Trophoblast cell (in vitro differentiated cells and primary cell): ENCODE measurements around the gene UBE2D2.

Source experiments
- DNase-seq, 2 donors: peaks; one replicate each; pipeline ENCODE4 v3.0.0-alpha.2; 2016
- H2AFZ ChIP-seq: 2 replicates; pipeline ENCODE4 v1.6.1; 2013; ENCODE audit warnings: low read length, moderate library complexity, mild to moderate bottlenecking; ENCODE audit not compliant: insufficient read depth, poor library complexity
- H2AK5ac ChIP-seq: 2 replicates; pipeline ENCODE4 v1.6.1; 2013; ENCODE audit warnings: mild to moderate bottlenecking, low read length
- H2BK120ac ChIP-seq: 2 replicates; pipeline ENCODE4 v1.6.1; 2013; ENCODE audit warnings: low read length, mild to moderate bottlenecking, moderate library complexity; ENCODE audit not compliant: insufficient read depth, poor library complexity
- H2BK12ac ChIP-seq: 2 replicates; pipeline ENCODE4 v1.6.1; 2013; ENCODE audit warnings: mild to moderate bottlenecking, low read length, moderate library complexity
- H2BK5ac ChIP-seq: 2 replicates; pipeline ENCODE4 v1.6.1; 2013; ENCODE audit warnings: low read length, low read depth, moderate library complexity, mild to moderate bottlenecking; ENCODE audit not compliant: poor library complexity
- H3K14ac ChIP-seq: 2 replicates; pipeline ENCODE4 v1.6.1; 2013; ENCODE audit warnings: mild to moderate bottlenecking, low read length
- H3K18ac ChIP-seq: 2 replicates; pipeline ENCODE4 v1.6.1; 2013; ENCODE audit warnings: mild to moderate bottlenecking, low read length
- H3K23ac ChIP-seq: 2 replicates; pipeline ENCODE4 v1.6.1; 2013; ENCODE audit warnings: low read length
- H3K27ac ChIP-seq: 2 replicates; pipeline ENCODE4 v1.5.1; 2013; ENCODE audit warnings: low read depth, mild to moderate bottlenecking, inconsistent platforms, low read length, moderate library complexity
- H3K27me3 ChIP-seq: 2 replicates; pipeline ENCODE4 v1.6.1; 2013; ENCODE audit warnings: inconsistent platforms, mild to moderate bottlenecking, low read length, moderate library complexity; ENCODE audit not compliant: insufficient read depth
- H3K36me3 ChIP-seq, 2 experiments: 1 replicate in 1 of 2; 2 replicates in 1 of 2; pipeline ENCODE4 v1.6.1; 2013; ENCODE audit warnings: low read length in 2 of 2, mild to moderate bottlenecking in 2 of 2, moderate library complexity in 1 of 2; ENCODE audit not compliant: insufficient read depth in 2 of 2, control insufficient read depth in 1 of 2
- H3K4ac ChIP-seq: 2 replicates; pipeline ENCODE4 v1.6.1; 2013; ENCODE audit warnings: low read depth, mild to moderate bottlenecking, low read length, moderate library complexity
- H3K4me1 ChIP-seq, 2 experiments: 1 replicate in 1 of 2; 2 replicates in 1 of 2; pipeline ENCODE4 v1.6.1; 2013; ENCODE audit warnings: low read length in 2 of 2, mild to moderate bottlenecking in 2 of 2, moderate library complexity in 1 of 2; ENCODE audit not compliant: insufficient read depth in 2 of 2, control insufficient read depth in 1 of 2
- H3K4me2 ChIP-seq: 2 replicates; pipeline ENCODE4 v1.6.1; 2013; ENCODE audit warnings: inconsistent platforms, mild to moderate bottlenecking, low read length, moderate library complexity
- H3K4me3 ChIP-seq: 2 replicates; pipeline ENCODE4 v1.5.1; 2013; ENCODE audit warnings: mild to moderate bottlenecking, low read depth, low read length, inconsistent platforms
- H3K79me1 ChIP-seq: one replicate; pipeline ENCODE4 v1.6.1; 2013; ENCODE audit warnings: low read length
- H3K79me2 ChIP-seq: 2 replicates; pipeline ENCODE4 v1.6.1; 2013; ENCODE audit warnings: low read length, mild to moderate bottlenecking; ENCODE audit not compliant: control insufficient read depth, insufficient read depth, poor library complexity
- H3K9ac ChIP-seq: 2 replicates; pipeline ENCODE4 v1.6.1; 2013; ENCODE audit warnings: mild to moderate bottlenecking, low read length
- H3K9me3 ChIP-seq: 2 replicates; pipeline ENCODE4 v1.6.1; 2013; ENCODE audit warnings: low read depth, mild to moderate bottlenecking, control low read depth, inconsistent platforms, low read length; ENCODE audit not compliant: insufficient read depth
- H4K12ac ChIP-seq: 2 replicates; pipeline ENCODE4 v1.6.1; 2013; ENCODE audit warnings: low read depth, mild to moderate bottlenecking, low read length, moderate library complexity
- H4K8ac ChIP-seq: 2 replicates; pipeline ENCODE4 v1.6.1; 2013; ENCODE audit warnings: low read depth, mild to moderate bottlenecking, low read length, moderate library complexity
- H4K91ac ChIP-seq: one replicate; pipeline ENCODE4 v1.6.1; 2013; ENCODE audit warnings: low read depth, mild to moderate bottlenecking, low read length, moderate library complexity
- WGBS: extraction: QIAGEN DNeasy Blood & Tissue Kit; methylation state at CpG from one replicate; pipeline ENCODE4 v1.1.7; 2013; ENCODE audit warnings: missing lambda C conversion rate; ENCODE audit not compliant: insufficient read length, insufficient coverage; ENCODE audit errors: extremely low coverage; 5-methylcytosine and 5-hydroxymethylcytosine counted together

UBE2D2 gene

DNA sequence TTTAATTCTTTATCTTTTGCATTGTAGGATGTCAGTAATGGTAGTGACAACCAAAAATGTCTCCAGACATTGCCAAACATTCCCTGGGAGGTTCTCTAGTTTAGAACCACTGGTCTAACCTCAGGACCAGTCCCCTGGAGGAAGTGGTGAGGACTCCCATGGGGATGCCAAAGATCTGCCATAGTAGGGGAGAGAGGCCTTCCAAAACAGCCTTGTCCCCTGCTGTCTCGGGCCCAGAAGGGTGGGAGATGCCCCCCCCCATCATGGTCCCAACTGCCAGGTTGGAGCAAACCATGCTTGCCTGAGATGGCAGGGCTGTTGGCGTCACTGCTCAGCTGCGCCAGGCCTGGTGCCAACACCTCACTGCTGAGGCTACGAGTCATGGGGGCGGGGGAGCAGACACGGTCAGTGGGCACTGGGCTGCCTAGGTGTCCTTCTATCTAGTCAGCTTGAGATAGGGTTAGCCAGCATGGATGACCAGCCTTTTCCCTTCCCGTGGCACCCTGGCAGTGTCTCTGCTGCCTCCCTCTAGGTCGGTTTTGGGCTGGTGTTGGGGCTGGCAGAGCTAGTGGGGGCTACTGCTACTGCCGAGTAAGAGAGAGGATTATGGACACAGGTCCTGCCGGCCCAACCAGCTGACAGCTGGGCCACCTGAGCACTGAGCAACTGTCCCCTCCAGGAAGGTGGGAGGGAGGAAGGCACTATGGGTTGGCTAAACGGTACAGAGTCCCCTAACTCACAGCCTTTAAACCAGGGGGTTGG is 78.7 kb downstream of the UBE2D2 start:
- Histone ChIP-seq H4K12ac (no peak overlapping the region), H3K27ac (no peak overlapping the region), H2AFZ (no peak overlapping the region), H2BK120ac (no peak overlapping the region), H3K4me3 (no peak overlapping the region), H3K14ac (no peak overlapping the region), H3K36me3 (peaks cover 0 to 4% of the 10 kb centered on the region in 2 experiments), H3K4me1 (peaks cover 58 to 74% of the 10 kb centered on the region in 2 experiments), H3K79me2 (peaks cover 11% of the 10 kb centered on the region), H3K9ac (no peak overlapping the region), H2AK5ac (peak overlapping the region; percentile 38), H2BK5ac (no peak overlapping the region), H3K9me3 (no peaks in the 10 kb centered on the region), H3K79me1 (peaks cover 45% of the 10 kb centered on the region), H3K27me3 (no peaks in the 10 kb centered on the region), H3K4me2 (no peak overlapping the region), H2BK12ac (peak overlapping the region; percentile 51), H4K8ac (no peak overlapping the region), H3K23ac (no peak overlapping the region), H3K4ac (no peak overlapping the region), H3K18ac (peak overlapping the region; percentile 66), H4K91ac (peak overlapping the region; percentile 64)
- no CpG with 5 or more reads among the region's 11 CpGs for WGBS
- DNase-seq: no peak

DNA sequence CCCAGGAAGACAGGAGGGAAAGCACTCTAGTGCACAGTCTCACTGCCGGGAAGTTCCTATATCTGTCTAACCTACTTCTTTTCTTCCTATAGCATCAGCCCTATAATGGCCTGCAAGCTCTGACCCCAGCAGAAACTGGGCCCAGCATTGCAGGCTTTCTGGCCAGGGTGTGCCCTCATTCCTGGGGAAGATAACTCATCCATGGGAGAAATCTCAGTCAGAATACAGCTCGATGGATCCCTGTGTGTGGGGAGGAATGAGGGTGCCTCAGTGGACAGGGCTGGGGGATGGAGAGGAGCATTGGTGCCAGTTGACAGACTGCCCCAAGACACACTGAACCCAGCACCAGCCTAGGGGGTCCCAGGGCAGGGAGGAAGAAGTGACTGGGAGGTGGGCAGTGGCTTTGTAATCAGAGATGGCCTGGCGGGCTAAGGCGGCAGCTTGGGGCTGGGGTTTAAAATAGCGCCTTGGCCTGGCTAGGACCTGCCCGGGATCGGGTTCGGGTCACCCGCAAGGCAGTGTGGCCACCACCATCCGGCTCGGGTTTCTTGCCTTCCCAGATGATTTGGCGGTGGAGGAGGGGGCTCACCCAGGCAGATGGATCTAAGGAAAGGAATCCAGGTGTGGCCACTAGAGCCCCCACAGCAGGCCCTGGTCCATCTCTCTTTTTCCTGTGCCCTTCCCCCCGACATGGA is 79.4 kb downstream of the UBE2D2 start:
- Histone ChIP-seq H3K36me3 (no peaks in the 10 kb centered on the region), H4K91ac (peak overlapping the region; percentile 65), H3K14ac (peak overlapping the region; percentile 33), H3K4ac (no peak overlapping the region), H2BK5ac (no peak overlapping the region), H3K27me3 (no peaks in the 10 kb centered on the region), H3K4me1 (peaks cover 57 to 75% of the 10 kb centered on the region in 2 experiments), H2AK5ac (peak overlapping the region; percentile 32), H3K9me3 (no peaks in the 10 kb centered on the region), H3K79me1 (peaks cover 43% of the 10 kb centered on the region), H3K4me2 (no peak overlapping the region), H3K4me3 (no peak overlapping the region), H2BK120ac (peak overlapping the region; percentile 11), H4K8ac (peak overlapping the region; percentile 12), H4K12ac (no peak overlapping the region), H3K27ac (no peak overlapping the region), H2AFZ (no peak overlapping the region), H3K79me2 (peaks cover 11% of the 10 kb centered on the region), H2BK12ac (peak overlapping the region; percentile 84), H3K9ac (no peak overlapping the region), H3K23ac (no peak overlapping the region), H3K18ac (peak overlapping the region; percentile 43)
- no peak for DNase-seq
- no CpG with 5 or more reads among the region's 13 CpGs for WGBS

DNA sequence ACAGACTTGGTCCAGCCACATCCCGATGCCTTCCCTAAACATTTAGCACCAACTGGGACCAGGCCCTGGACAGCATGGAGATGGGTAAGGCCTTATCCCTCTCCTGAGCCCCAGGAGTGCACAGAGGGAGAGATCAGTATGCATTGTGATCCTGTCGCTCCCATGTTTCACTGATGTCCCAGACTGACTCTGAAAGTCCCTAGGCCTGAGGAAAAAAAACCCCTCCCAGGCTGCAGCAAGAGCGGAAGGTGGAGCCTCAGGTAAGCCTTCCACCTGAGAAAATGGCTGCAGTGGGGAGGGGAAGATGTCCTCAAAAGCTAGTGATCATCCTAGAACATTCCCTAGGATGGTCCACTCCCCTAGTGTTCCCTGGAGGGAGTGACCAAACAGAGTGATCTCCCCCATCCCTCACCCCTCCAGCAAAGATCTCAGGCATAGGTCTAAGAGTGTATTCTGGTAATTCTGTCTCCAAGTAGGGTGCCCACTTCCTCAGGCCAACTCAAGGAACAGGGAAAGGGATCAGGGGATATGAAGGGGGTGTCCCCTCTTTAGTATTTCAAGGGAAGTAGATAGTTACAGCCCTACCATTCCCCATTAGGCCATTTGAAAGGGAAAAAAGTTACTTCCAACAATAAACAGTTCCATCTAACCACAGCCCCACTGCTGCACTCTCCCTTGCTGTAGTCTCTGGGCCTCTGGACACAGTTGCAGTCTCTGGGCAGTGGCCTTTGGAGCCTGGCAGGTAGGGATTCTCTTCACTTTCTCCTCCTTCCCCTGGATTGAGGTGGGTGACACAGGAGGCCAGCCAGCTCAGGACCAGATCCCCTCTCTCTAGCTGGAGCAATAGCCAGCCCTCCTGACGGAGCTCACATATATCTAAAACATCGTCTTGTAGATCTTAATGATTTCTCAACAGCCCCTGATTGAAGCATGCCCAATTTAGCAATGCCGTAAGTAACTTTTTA is 80.3 kb downstream of the UBE2D2 start:
- H3K79me2 ChIP-seq: peaks cover 11% of the 10 kb centered on the region
- H3K18ac ChIP-seq: peak overlapping the region; percentile 43
- no peak overlapping the region for H2AFZ ChIP-seq
- peak overlapping the region; percentile 33 for H3K14ac ChIP-seq
- H4K8ac ChIP-seq: peak overlapping the region; percentile 12
- no peak overlapping the region for H3K27ac ChIP-seq
- no peak overlapping the region for H4K12ac ChIP-seq
- peak overlapping the region; percentile 67 for H4K91ac ChIP-seq
- no peak for DNase-seq
- H2BK120ac ChIP-seq: peak overlapping the region; percentile 48
- no CpG with 5 or more reads among the region's 6 CpGs for WGBS
- H3K4me2 ChIP-seq: no peak overlapping the region
- H3K27me3 ChIP-seq: no peaks in the 10 kb centered on the region
- H3K36me3 ChIP-seq: no peaks in the 10 kb centered on the region
- H3K4me1 ChIP-seq: peaks cover 51 to 70% of the 10 kb centered on the region in 2 experiments
- H3K9me3 ChIP-seq: no peaks in the 10 kb centered on the region
- H3K4me3 ChIP-seq: no peak overlapping the region
- no peak overlapping the region for H3K23ac ChIP-seq
- peaks cover 42% of the 10 kb centered on the region for H3K79me1 ChIP-seq
- H2BK5ac ChIP-seq: peak overlapping the region; percentile 4
- H3K4ac ChIP-seq: no peak overlapping the region
- peak overlapping the region; percentile 84 for H2BK12ac ChIP-seq
- H3K9ac ChIP-seq: no peak overlapping the region
- peak overlapping the region; percentile 32 for H2AK5ac ChIP-seq

DNA sequence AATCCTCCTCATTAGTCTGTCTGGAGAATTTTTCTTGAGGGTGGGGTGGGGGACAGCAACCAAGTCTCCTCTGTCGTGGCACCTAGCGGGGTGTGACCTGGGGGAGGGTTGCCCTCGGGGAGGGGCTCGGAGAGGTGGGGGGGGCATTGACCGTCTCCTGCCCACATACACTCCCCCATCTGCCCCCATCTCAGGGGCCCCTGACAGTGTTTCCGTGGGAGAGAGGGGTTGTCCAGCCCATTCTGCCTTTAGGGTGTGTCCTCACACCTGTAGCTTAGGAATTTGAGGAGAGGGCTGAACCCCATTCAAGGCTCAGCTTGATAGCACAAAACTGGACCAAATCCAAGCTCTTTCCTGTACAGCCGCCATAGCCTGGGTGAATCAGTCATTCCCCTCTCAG is 81.1 kb downstream of the UBE2D2 start:
- Histone ChIP-seq H3K27me3 (no peaks in the 10 kb centered on the region), H3K14ac (peak overlapping the region; percentile 87)
- WGBS: no CpG with 5 or more reads among the region's 7 CpGs

More for the DNA sequence above, 81.1 kb downstream of the UBE2D2 start:
- peak overlapping the region; percentile 93 for H2BK5ac ChIP-seq
- peaks cover 56 to 70% of the 10 kb centered on the region in 2 experiments for H3K4me1 ChIP-seq
- no peak overlapping the region for H3K4me3 ChIP-seq
- no peak overlapping the region for H3K23ac ChIP-seq
- no peaks in the 10 kb centered on the region for H3K9me3 ChIP-seq
- no peak overlapping the region for H4K8ac ChIP-seq
- H3K4me2 ChIP-seq: no peak overlapping the region
- no peak overlapping the region for H3K4ac ChIP-seq
- H4K91ac ChIP-seq: peak overlapping the region; percentile 98
- peaks cover 45% of the 10 kb centered on the region for H3K79me1 ChIP-seq
- peaks cover 11% of the 10 kb centered on the region for H3K79me2 ChIP-seq
- H3K18ac ChIP-seq: no peak overlapping the region
- no peaks in the 10 kb centered on the region for H3K36me3 ChIP-seq
- H2BK120ac ChIP-seq: peak overlapping the region; percentile 54
- peak overlapping the region; percentile 73 for H2BK12ac ChIP-seq
- H4K12ac ChIP-seq: no peak overlapping the region
- no peak overlapping the region for H2AFZ ChIP-seq
- H3K9ac ChIP-seq: no peak overlapping the region
- H3K27ac ChIP-seq: peak overlapping the region; percentile 83
- DNase-seq: no peak
- no peak overlapping the region for H2AK5ac ChIP-seq
